GM18861 (cell line): ENCODE measurements around the gene APOBEC3G.

Experiments
- ATAC-seq: cut with Tn5 transposase; IDR thresholded peaks from one replicate; pipeline ENCODE4 v1.9.1; 2021; ENCODE audit not compliant: unreplicated experiment

Gene APOBEC3G

GRCh38 chr22:39120983-39121382 lies 43.9 kb downstream of the APOBEC3G start:
- ATAC-seq, result no peak

GRCh38 chr22:39122772-39123470 lies 45.8 kb downstream of the APOBEC3G start:
- ATAC-seq, result no peak

DNA sequence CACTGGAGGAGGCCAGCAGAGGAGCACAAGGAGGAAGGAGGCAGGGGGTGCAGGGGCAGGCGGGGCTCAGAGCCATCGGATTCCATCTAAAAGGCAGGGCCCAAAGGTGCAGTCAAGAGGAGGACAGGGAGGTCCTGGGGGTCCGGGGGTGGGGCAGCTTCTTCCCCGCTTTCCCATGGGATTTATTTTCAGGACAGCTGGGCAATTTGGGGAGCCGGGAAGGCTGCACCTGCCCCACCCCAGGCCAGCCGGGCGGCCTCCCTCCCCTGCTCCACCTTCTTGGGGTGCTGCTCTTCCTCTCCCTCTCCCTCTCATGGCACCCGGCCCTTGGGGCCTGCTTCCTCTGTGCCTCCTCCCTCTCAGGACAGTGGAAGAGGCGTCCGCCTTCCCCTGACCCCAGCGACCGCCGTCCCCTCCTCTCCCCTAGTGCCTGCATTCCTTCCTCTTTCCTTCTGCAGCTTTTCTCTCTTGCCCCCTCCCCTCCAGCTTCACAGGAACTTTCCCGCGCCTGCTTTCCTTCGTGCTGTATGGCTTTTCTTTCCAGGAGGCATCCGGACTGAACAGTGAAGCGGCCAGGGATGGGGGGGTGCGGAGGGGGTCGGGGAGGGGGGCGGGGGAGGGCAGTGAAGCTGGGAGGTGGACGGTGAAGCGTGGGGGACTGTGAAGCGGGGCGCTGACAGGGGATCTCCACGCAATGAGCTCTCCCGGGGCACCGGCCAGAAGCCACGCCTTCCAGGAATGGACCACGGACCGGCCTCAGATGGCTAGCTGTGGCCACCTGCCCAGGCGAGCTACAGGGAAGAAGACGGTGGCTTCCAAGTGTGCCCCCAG lies 46.9 kb downstream of the APOBEC3G start:
- ATAC-seq, result no peak

DNA sequence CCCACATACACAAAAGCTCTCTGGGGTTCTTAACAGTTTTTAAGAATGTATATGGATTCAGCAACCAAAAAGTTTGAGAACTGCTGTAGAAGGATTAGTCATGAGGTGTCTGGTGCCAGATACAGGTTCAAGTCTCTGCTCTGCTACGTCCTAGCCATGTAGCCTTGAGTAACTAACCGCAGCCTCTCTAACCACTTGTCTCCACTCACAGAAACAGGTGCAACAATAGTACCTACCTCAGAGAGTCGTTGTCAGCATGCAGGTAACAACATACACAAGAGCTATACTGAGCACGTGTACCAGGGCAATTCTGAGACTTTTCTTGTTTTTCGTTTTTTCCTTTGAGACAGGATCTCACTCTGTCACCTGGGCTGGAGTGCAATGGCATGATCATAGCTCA lies 48.5 kb downstream of the APOBEC3G start:
- no peak for ATAC-seq

GRCh38 chr22:39128508-39128907 lies 51.4 kb downstream of the APOBEC3G start:
- ATAC-seq, result no peak

GRCh38 chr22:39129081-39129480 lies 52.0 kb downstream of the APOBEC3G start:
- ATAC-seq, result no peak

GRCh38 chr22:39129746-39130145 lies 52.7 kb downstream of the APOBEC3G start:
- no peak for ATAC-seq

DNA sequence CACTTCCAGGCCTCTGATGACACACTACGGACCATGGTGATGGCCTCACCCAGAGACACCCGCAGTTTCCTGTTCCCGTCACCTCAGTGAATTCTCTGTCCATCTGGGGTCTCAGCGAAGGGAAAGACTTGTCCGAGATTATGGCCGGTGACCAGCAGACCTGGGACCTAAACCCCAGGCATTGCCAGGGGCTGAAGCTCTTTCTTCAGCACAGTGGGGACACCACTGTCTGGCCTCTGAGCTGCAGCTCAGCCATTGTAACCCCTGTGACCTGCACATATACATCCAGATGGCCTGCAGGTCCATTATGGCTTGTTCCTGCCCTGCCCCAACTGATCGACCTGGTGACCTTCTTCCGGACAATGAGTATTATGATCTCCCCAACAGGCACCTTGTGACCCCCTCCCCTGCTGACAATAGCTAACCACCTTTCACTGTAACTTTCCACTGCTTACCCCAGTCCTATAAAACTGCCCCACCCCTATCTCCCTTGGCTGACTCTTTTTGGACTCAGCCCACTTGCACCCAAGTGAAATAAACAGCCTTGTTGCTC lies 53.2 kb downstream of the APOBEC3G start:
- ATAC-seq, result no peak

- ATAC-seq, result no peak
Observed at GRCh38 chr22:39130892-39131855, 54.1 kb downstream of the APOBEC3G start.

- ATAC-seq, result no peak
Observed at GRCh38 chr22:39132281-39132680, 55.2 kb downstream of the APOBEC3G start.

- no peak for ATAC-seq
Observed at GRCh38 chr22:39132871-39133524, 55.9 kb downstream of the APOBEC3G start.

- no peak for ATAC-seq
Observed at GRCh38 chr22:39133871-39134270, 56.8 kb downstream of the APOBEC3G start.

DNA sequence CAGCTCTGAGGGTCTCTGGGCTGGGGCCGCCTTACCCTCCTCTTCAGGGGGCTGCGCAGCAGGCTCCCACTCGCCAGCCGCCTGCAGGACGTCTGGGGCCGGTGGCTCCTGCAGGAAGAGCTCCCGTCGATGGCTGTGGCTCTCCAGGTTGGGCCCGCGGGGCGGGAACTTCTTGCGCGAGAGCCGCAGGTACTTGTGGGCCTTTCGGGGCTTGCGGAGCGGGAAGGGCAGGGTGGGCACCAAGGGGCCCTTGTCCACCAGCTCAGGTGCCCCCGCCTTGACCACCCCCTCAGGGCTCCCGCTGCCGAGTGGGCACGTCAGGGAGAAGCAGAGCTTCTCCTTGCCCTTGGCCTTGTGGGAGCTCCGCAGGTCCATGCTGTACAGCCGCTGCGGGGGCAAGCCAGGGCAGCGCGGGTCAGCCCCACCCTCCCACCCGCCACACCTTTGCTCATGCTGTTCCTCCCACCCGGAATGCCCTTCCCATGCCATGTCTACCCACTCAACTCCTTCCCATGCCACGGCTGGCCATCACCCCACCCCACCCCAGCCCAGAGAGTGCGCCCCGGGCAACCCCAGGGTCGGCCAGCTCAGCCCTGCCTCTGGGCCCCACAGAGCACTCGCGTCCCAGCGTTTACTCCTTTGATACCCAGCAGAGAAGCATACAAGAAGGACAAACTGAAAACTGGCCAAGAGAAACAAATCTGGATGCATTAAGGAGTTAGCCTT lies 57.5 kb downstream of the APOBEC3G start:
- no peak for ATAC-seq

DNA sequence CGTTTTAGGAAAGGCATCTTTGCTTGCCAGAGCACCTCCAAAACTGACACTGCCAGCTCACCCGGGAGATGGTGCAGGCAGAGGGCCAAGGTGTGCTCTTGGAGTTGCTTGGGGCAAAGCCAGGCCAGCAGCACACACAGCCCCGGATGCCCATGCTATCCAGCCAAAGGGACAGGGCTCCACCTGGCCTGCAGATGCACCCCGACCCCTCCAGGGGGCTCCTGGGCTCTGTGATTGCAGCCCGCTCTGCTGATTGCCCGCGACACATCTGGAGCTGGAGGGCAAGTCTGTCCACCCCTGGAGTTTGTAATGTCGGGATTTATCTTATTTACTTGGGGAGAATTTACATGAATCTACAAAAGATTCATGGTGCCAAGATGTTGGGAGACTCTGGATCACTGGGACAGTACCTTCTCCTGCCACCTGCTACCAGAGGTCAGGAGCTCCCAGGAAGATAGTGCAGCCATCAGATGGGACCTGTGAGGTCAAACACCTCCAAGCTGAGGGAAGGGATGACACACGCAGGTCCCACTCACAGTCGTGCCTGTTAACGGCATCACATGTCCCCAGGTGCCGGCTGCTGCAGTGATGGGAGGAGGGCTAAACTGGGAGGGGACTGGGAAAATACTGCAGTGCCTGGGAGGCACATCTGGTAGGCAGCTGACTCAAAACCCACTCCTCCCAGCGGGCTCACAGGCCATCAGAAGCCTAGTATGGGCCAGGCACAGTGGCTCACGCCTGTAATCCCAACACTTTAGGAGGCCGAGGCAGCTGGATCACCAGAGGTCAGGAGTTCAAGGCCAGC lies 58.2 kb downstream of the APOBEC3G start:
- no peak for ATAC-seq

DNA sequence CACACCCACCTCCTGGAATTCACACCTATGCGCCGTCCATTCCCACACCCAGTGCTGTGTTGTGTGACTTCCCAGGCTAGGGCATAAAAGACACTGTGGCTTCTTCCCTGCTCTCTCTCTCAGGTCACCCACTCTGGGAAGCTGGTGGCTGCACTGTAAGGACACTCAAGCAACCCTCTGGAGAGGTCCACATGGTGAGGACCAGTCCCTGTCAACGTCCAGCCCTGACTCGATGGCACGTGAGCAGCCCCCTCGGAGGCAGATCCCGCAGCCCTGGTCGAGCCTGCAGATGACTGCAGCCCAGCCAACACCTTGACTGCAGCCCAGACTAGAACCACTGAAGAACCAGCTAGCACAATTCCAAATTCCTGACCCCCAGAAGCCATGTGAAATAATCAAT lies 59.2 kb downstream of the APOBEC3G start:
- ATAC-seq, result no peak
